K562 (cell line): ENCODE data around the gene FTL. TPM values are rescaled to one million over a fixed set of nuclear protein-coding genes. Genes with fewer than 3 reads are reported as not detected.
A peak's percentile ranks its signal among the peaks of the same experiment; 100 is the strongest.

Source experiments
- ATAC-seq: fragments of 200-7000 bp; cut with Tn5 transposase; 3 replicates; pipeline ENCODE4 v1.9.1; 2020; ENCODE audit warnings: moderate library complexity
- BruUV-seq: library from RNA; stranded (reverse); fragments of 400-500 nt; replicated peaks from 2 replicates; lab custom pipeline; 2021; lab: Mats Ljungman, UMichigan
- CTCF ChIA-PET: fragments of 300-600 bp; formaldehyde crosslinking; extraction: SDS; loops from one replicate; lab custom pipeline; 2021; ENCODE audit warnings: low intra/inter-chr PET ratio; lab: Yijun Ruan, JAX
- POLR2A ChIA-PET: fragments of 300-600, 350-650 bp; sonication (Branson Sonifier 250); formaldehyde crosslinking; extraction: SDS; loops from one replicate; lab custom pipeline; 2021; ENCODE audit warnings: antibody characterized with exemption, inconsistent platforms; lab: Yijun Ruan, JAX
- DNase-seq, 4 experiments: peaks; one replicate each; pipeline versions ENCODE4 v3.0.0 to v3.0.0-alpha.2; 2011 to 2018; ENCODE audit warnings: low spot score in 3 of 4, mixed read lengths in 3 of 4; ENCODE audit errors: extremely low read depth in 1 of 4
- FAIRE-seq: peaks from 2 replicates; lab custom pipeline; 2011; peaks lifted over from hg19 to GRCh38; lab: Jason Lieb, UNC
- H2AFZ ChIP-seq: 2 replicates; pipeline ENCODE4 v1.6.0; 2011; ENCODE audit warnings: low read depth, low read length, control low read depth, inconsistent platforms
- H3K27ac ChIP-seq: fragments of 200-600 bp; 3 replicates; pipeline ENCODE4 v1.8.0; 2011; ENCODE audit warnings: low read depth, mild to moderate bottlenecking, control low read depth, inconsistent platforms, low read length, moderate library complexity, mixed read lengths; ENCODE audit errors: extremely low read depth
- H3K27me3 ChIP-seq, 2 experiments: fragments of 300-600 bp in 1 of 2; 2 replicates in 1 of 2; 3 replicates in 1 of 2; pipeline versions ENCODE4 v1.6.0 to v1.8.0; 2011; ENCODE audit warnings: inconsistent platforms in 2 of 2, low read length in 2 of 2, mild to moderate bottlenecking in 1 of 2, mixed read lengths in 1 of 2, moderate library complexity in 1 of 2; ENCODE audit not compliant: control insufficient read depth in 2 of 2, insufficient read depth in 2 of 2
- H3K36me3 ChIP-seq: fragments of 300-600 bp; 3 replicates; pipeline ENCODE4 v1.8.0; 2011; ENCODE audit warnings: mild to moderate bottlenecking, low read length, inconsistent platforms; ENCODE audit not compliant: control insufficient read depth, insufficient read depth
- H3K4me1 ChIP-seq, 2 experiments: fragments of 200-600 bp in 1 of 2; replicated peaks in 1 of 2; 2 replicates in 1 of 2; 3 replicates in 1 of 2; pipeline versions ENCODE4 v1.5.1 to v1.8.0; 2011; ENCODE audit warnings: inconsistent platforms in 2 of 2, low read length in 2 of 2, mild to moderate bottlenecking in 1 of 2, mixed read lengths in 1 of 2, moderate library complexity in 1 of 2; ENCODE audit not compliant: control insufficient read depth in 2 of 2, insufficient read depth in 2 of 2
- H3K4me2 ChIP-seq: 2 replicates; pipeline ENCODE4 v1.6.1; 2011; ENCODE audit warnings: low read length, control low read depth, inconsistent platforms, mixed read lengths; ENCODE audit not compliant: insufficient read depth
- H3K4me3 ChIP-seq: fragments of 200-600 bp; sonication (generic), shearing (Covaris generic); 2 replicates; pipeline ENCODE4 v1.5.1; 2016; ENCODE audit warnings: control low read depth, inconsistent platforms
- H3K79me2 ChIP-seq: fragments of 200-600 bp; 3 replicates; pipeline ENCODE4 v1.8.0; 2011; ENCODE audit warnings: low read length, inconsistent platforms; ENCODE audit not compliant: control insufficient read depth, insufficient read depth
- H3K9ac ChIP-seq, 2 experiments: 2 replicates each; pipeline versions ENCODE4 v1.6.0 to v1.6.1; 2011; ENCODE audit warnings: low read depth in 2 of 2, low read length in 2 of 2, control low read depth in 1 of 2, inconsistent platforms in 1 of 2, mild to moderate bottlenecking in 1 of 2, mixed read lengths in 1 of 2; ENCODE audit not compliant: insufficient read depth in 1 of 2
- H3K9me1 ChIP-seq: one replicate; pipeline ENCODE4 v1.6.0; 2011; ENCODE audit warnings: inconsistent platforms, mild to moderate bottlenecking, low read length, moderate library complexity; ENCODE audit not compliant: control insufficient read depth, insufficient read depth
- H3K9me3 ChIP-seq: replicated peaks from 2 replicates; pipeline ENCODE4 v1.5.1; 2011; ENCODE audit warnings: low read depth, low read length, inconsistent platforms; ENCODE audit not compliant: control insufficient read depth, insufficient read depth
- H4K20me1 ChIP-seq: replicated peaks from 2 replicates; pipeline ENCODE4 v1.6.1; 2011; ENCODE audit warnings: low read length, inconsistent platforms, mixed read lengths; ENCODE audit not compliant: control insufficient read depth, insufficient read depth
- ATF6 ChIP-seq: sonication (generic); formaldehyde crosslinking; IDR thresholded peaks from 2 replicates; pipeline ENCODE4 v1.4.0; 2020; ENCODE audit warnings: mild to moderate bottlenecking, missing genetic modification reagents
- CCAR2 ChIP-seq: fragments of 200-400 bp; formaldehyde crosslinking; IDR thresholded peaks from 2 replicates; pipeline ENCODE4 v1.6.1; 2017; ENCODE audit warnings: mild to moderate bottlenecking, low read depth, low read length
- CSDE1 ChIP-seq, 2 experiments: fragments of 450-650 bp; IDR thresholded peaks; 2 replicates each; pipeline ENCODE4 v1.6.1; 2016; ENCODE audit warnings: mild to moderate bottlenecking in 1 of 2
- HDAC1 ChIP-seq, 2 experiments: fragments of 450-650 bp; IDR thresholded peaks; 2 replicates each; pipeline ENCODE4 v1.6.1; 2016 to 2017; ENCODE audit warnings: inconsistent platforms in 1 of 2, mild to moderate bottlenecking in 1 of 2, moderate library complexity in 1 of 2
- MCM3 ChIP-seq: fragments of 450-650 bp; IDR thresholded peaks from 2 replicates; pipeline ENCODE4 v1.6.1; 2016
- NFRKB ChIP-seq: fragments of 450-650 bp; IDR thresholded peaks from 2 replicates; pipeline ENCODE4 v1.6.1; 2016; ENCODE audit warnings: low read depth
- POLR2AphosphoS5 ChIP-seq: IDR thresholded peaks from 2 replicates; pipeline ENCODE4 v1.6.1; 2011; ENCODE audit warnings: mild to moderate bottlenecking, low read depth, low read length, moderate library complexity; ENCODE audit not compliant: control insufficient read depth, insufficient read depth
- PTRF ChIP-seq: fragments of 450-650 bp; IDR thresholded peaks from 2 replicates; pipeline ENCODE4 v1.6.1; 2016; ENCODE audit warnings: mild to moderate bottlenecking, missing genetic modification characterization, missing compliant biosample characterization
- RAD21 ChIP-seq, 2 experiments: fragments of 250-450 bp in 1 of 2; fragments of 450-650 bp in 1 of 2; sonication (Bioruptor Pico) in 1 of 2; formaldehyde crosslinking in 1 of 2; IDR thresholded peaks in 1 of 2; conservative IDR thresholded peaks in 1 of 2; 2 replicates each; pipeline versions ENCODE4 v1.4.0 to v1.8.0; 2020 to 2022; ENCODE audit warnings: mild to moderate bottlenecking in 2 of 2, moderate library complexity in 1 of 2
- RB1 ChIP-seq: fragments of 450-650 bp; IDR thresholded peaks from 2 replicates; pipeline ENCODE4 v1.6.1; 2017; ENCODE audit warnings: low read depth, mild to moderate bottlenecking
- RFX1 ChIP-seq: fragments of 450-650 bp; IDR thresholded peaks from 2 replicates; pipeline ENCODE4 v1.6.1; 2016; ENCODE audit warnings: mild to moderate bottlenecking, moderate library complexity
- RUNX1 ChIP-seq: sonication (generic); IDR thresholded peaks from 2 replicates; pipeline ENCODE4 v1.6.1; 2016; ENCODE audit warnings: antibody characterized with exemption, low read depth
- SIN3A ChIP-seq, 2 experiments: fragments of 150-350 bp in 1 of 2; IDR thresholded peaks; 2 replicates each; pipeline ENCODE4 v1.6.1; 2011 to 2016; ENCODE audit warnings: borderline replicate concordance in 2 of 2, low read depth in 2 of 2, low read length in 2 of 2, mild to moderate bottlenecking in 2 of 2, moderate library complexity in 2 of 2; ENCODE audit not compliant: control insufficient read depth in 1 of 2
- TCF7L2 ChIP-seq: fragments of 150-350 bp; IDR thresholded peaks from 2 replicates; pipeline ENCODE4 v1.6.1; 2016; ENCODE audit warnings: low read depth, mild to moderate bottlenecking, low read length, moderate library complexity
- ZEB2 ChIP-seq: fragments of 450-650 bp; IDR thresholded peaks from 2 replicates; pipeline ENCODE4 v1.6.1; 2016
- ZNF12 ChIP-seq: sonication (generic); formaldehyde crosslinking; IDR thresholded peaks from 2 replicates; pipeline ENCODE4 v1.4.0; 2020; ENCODE audit warnings: mild to moderate bottlenecking, missing genetic modification reagents
- ZNF134 ChIP-seq: fragments of 250-450 bp; sonication (Bioruptor Pico); conservative IDR thresholded peaks from 2 replicates; pipeline ENCODE4 v1.4.0; 2020
- ZNF217 ChIP-seq: sonication (generic); formaldehyde crosslinking; IDR thresholded peaks from 2 replicates; pipeline ENCODE4 v1.8.0; 2022; ENCODE audit warnings: mild to moderate bottlenecking, missing genetic modification reagents
- ZNF316 ChIP-seq: fragments of 450-650 bp; IDR thresholded peaks from 2 replicates; pipeline ENCODE4 v1.6.1; 2016
- ZNF431 ChIP-seq: sonication (generic); formaldehyde crosslinking; IDR thresholded peaks from 2 replicates; pipeline ENCODE4 v1.8.0; 2022; ENCODE audit warnings: mild to moderate bottlenecking, missing genetic modification reagents
- WGBS: fragments of 100-300 bp; shearing (Covaris generic); methylation state at CpG from one replicate; pipeline ENCODE4 v1.1.6; 2016; ENCODE audit warnings: low coverage, mixed read lengths; ENCODE audit not compliant: insufficient coverage; ENCODE audit errors: missing lambda C conversion rate; 5-methylcytosine and 5-hydroxymethylcytosine counted together
- in situ Hi-C: fragments of 300-500 bp; cut with MboI; formaldehyde crosslinking; loops from 4 replicates; pipeline ENCODE4 v1.15.0; 2018; ENCODE audit warnings: inconsistent platforms, mixed read lengths
- intact Hi-C: fragments of 100-400 bp; cut with micrococcal nuclease; formaldehyde crosslinking; loops from 2 replicates; pipeline ENCODE4 v1.14.2; 2022
- polyA plus RNA-seq, 8 experiments: library from polyadenylated mRNA; depleted of rRNA in 4 of 8; stranded (reverse) in 5 of 8; unstranded in 3 of 8; fragments of >200 nt; fragmentation: Nextera tagmentation in 2 of 8; fragmentation: Illumina TruSeq in 1 of 8; extraction: Ambion mirVana in 2 of 8; extraction: Trizol in 1 of 8; gene quantifications; 2 replicates each; pipeline versions ENCODE4 v1.2.1 to v1.2.3, GENCODE V29; 2011 to 2014; ENCODE audit warnings: inconsistent platforms in 1 of 8, missing spikeins in 1 of 8
- total RNA-seq, 7 experiments: library from RNA; depleted of rRNA in 6 of 7; stranded (reverse); fragments of >200 nt in 6 of 7; fragmentation: Illumina TruSeq in 2 of 7; extraction: Trizol in 2 of 7; gene quantifications; 2 replicates each; pipeline versions ENCODE4 v1.2.1 to v1.2.3, GENCODE V29; 2011 to 2021; ENCODE audit warnings: low replicate concordance in 1 of 7

The FTL gene
- total and polyA plus RNA-seq, 9 of the 15 experiments (the other 6 are each of a cell fraction or from before 2014, with no cell fraction given) = 1,231 to 27,415 (median 3,965) TPM

DNA sequence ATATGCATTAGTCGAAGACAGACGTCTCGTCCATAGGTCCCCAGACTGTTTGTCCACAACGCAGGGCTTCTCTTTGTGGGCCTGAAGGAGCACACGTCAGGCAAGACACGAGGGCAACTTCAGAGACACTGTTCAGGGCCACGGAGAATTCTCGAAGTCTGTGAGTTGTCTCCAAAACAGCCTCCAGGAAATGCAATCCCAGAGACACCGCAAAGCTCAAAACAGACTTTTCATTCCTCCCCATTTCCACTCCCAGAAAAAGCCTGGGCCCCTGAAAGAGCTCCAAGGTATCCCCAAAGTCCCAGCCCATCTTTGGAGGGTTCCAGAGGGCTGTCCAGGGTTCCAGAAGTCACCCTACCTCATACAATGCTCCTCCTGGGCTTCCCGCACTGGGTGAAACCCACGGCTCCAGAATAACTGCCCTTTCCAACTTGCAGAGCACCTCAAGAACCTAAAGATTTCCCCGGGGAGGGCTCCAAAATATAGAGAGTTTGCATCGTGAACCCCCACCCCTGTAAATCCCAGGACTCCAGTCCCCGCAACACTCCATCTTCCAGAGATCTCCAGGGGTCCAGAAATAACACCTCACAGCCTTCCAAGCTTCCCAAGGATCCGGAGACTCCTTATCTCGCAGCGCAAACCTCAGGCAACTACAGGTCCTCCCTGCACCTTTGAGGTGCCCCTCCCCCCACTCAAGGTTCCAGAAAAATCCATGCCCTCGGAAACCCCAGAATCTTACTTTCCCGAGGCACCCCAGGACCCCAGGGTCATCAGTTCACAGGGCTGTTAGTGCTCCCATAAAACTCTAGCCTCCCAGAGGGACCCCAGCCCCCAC, 687 bp upstream of the FTL start:
- CTCF ChIA-PET = no interaction called here
- Histone ChIP-seq H3K27me3 (no peaks in the 10 kb centered on the region), H3K4me1 (peaks cover 31 to 59% of the 10 kb centered on the region in 2 experiments), H3K4me3 (peak overlapping the region; percentile 45), H3K9ac (peak overlapping the region; percentile 93 to 95), H3K4me2 (peak overlapping the region; percentile 89), H3K36me3 (peaks cover 44% of the 10 kb centered on the region), H3K27ac (peak overlapping the region; percentile 99), H3K79me2 (peaks cover 56% of the 10 kb centered on the region), H2AFZ (0 out of 2 replicates have a peak overlapping the region, but pooled peaks have one; percentile 4), H4K20me1 (peaks cover 17% of the 10 kb centered on the region), H3K9me1 (no peaks in the 10 kb centered on the region), H3K9me3 (no peaks in the 10 kb centered on the region)
- DNase-seq (peak in 1 of 4 experiments; percentile 83), ATAC-seq (no peak), FAIRE-seq (peak; percentile 57)
- in situ Hi-C loops = loop anchor here (10.0 kb wide), 1 partner anchor 90 kb away; the partner anchor contains the start of gene PPP1R15A
- 2% methylated on average over 19 of the region's 19 CpGs for WGBS
- TSS peak; percentile 79 for BruUV-seq
- intact Hi-C loops = loop anchor here (5.0 kb wide), 1 partner anchor 32 kb away; the partner anchor contains the start of gene DHDH
- POLR2A ChIA-PET = interaction anchor here (0.7 to 14.5 kb wide), 24 partner anchors 9 to 601 kb away, joined by 3 to 439 read pairs (median 6); partner anchors contain the start of genes BAX, GYS1, NUCB1 and PPP1R15A
- no peak for TF ChIP-seq ZNF12
- peak; percentile 4; the same call in 1 of the 2 replicates for TF ChIP-seq PTRF (tag)
- no peak; the same call in 1 of the 2 replicates for TF ChIP-seq ZNF431
- TF ChIP-seq RUNX1 = no peak
- TF ChIP-seq POLR2AphosphoS5 = no peak
- TF ChIP-seq ZNF316 = no peak
- TF ChIP-seq ZNF134 (CRISPR knock-in tag) = no peak
- peak in 1 of 2 experiments; percentile 9; a peak in 1 of 4 replicates for TF ChIP-seq HDAC1 (IDR thresholded peaks at IDR 0.05)
- no peak for TF ChIP-seq CCAR2
- TF ChIP-seq RB1 = no peak
- peak; percentile 48; the same call in 1 of the 2 replicates for TF ChIP-seq ZEB2
- peak in 1 of 2 experiments; percentile 61; a peak in 1 of 4 replicates for TF ChIP-seq SIN3A (IDR thresholded peaks at IDR 0.05; ENCODE audit: borderline replicate concordance in 2 of 2, control insufficient read depth in 1 of 2, low read depth in 2 of 2, low read length in 2 of 2)
- no peak for TF ChIP-seq CSDE1 (IDR thresholded peaks at IDR 0.05)
- no peak for TF ChIP-seq ATF6 (CRISPR knock-in tag)
- no peak for TF ChIP-seq ZNF217 (CRISPR knock-in tag)
- no peak for TF ChIP-seq RAD21 (CRISPR knock-in tag; conservative IDR thresholded peaks at IDR 0.05 in 1 of 2, IDR thresholded peaks at IDR 0.05 in 1 of 2)
- TF ChIP-seq TCF7L2 = no peak
- TF ChIP-seq RFX1 = no peak
- no peak for TF ChIP-seq MCM3
- peak; percentile 82; the same call in 1 of the 2 replicates for TF ChIP-seq NFRKB
